RKO (cell line): ENCODE results near the gene PAX9.

Experiments used
- DNase-seq: peaks from one replicate; pipeline ENCODE4 v3.0.0-alpha.2; 2016; ENCODE audit warnings: low spot score

PAX9 gene

DNA sequence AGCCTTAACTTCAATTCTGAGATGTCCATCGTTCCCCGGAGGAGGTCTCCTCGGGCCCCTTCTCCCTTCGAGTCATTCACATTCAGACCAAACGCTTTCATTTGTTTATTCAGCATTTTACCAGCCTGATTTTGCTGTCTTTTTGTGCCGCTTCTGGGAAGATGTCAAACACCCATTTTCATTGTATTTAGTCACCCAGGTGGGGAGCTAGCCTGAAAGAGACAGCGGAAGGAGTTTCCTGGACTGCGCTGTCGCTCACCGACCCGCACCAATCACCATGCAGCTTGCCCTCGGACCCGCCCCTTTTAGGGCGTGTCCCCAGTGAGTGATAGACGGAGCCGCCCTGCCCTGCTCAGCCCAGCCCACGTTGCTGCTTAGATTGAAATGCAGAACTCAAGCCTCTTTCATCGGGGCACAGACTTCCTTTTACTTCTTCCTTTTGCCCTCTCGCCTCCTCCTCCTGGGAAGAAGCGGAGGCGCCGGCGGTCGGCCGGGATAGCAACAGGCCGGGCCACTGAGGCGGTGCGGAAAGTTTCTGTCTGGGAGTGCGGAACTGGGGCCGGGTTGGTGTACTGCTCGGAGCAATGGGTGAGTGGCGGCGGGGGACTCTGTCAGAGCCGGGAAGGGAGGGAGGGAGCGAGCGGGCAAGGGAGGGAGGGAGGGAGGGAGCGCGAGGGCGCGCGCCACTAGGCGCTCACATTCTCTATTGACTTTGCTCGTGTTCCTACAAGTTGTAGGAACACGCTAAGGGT, at the start of gene PAX9:
Gene PAX9, plus strand, starts transcription at position 355 of the 752 bp plus-strand sequence. Its CDS starts 230 bp downstream, at position 585.
- peak; percentile 93 for DNase-seq

DNA sequence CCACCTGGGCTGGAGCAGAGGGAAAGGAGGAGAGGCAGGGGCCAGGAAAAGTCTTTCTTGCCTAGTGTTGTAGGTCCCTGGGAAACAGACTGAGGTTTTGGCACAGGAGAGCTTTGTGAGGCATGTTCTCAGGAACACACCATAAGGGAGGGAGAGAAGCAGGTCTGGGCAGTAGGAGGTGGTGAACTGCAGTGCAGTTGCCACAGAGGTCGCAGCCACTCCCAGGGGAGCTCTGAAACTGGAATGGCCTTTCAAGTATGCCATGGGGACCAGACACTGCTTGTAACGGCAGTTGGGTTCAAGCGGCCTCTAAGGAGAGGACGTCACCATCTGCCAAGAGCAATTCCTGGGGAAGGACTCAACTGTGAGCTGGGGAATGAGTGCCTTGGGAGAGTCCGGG, 43.8 kb upstream of the PAX9 start:
- no peak for DNase-seq

DNA sequence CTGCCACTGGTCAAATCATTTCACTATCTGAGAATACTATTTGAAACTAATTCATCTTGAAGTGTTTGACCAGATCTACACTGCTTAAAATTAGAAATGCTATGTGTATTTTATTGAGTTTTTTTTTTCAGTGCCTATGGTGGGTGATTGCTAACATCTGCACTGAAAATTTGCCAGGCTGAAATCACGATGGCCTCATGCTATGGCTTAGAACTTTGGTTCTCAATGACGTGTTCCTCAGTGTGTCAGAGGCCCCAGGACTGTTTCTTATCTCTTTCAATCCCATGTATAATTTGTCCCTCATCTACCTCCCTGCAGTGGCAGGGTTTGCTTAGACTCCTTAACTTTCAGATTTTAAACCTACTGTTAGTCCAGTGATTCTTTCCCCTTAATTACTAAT, 43.0 kb upstream of the PAX9 start:
- DNase-seq = no peak

DNA sequence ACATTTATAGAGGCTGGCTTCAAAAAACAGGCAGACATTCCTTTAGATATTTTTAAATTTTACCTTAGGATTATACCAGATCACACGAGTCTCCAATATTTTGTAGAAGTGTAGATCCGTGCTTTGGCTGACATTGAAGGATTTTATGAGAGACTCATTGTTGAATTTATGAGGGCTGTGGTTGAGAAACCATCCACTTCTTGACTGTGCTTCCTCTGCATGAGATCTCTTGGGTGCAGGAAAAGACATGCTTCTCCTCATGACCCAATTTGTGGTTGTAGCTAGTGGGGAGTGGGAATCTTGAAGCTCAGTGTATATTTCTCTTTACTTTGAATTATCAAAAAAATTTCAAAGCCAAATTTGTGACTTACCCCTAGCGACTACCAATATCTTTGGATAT, 42.5 kb upstream of the PAX9 start:
- DNase-seq = no peak

DNA sequence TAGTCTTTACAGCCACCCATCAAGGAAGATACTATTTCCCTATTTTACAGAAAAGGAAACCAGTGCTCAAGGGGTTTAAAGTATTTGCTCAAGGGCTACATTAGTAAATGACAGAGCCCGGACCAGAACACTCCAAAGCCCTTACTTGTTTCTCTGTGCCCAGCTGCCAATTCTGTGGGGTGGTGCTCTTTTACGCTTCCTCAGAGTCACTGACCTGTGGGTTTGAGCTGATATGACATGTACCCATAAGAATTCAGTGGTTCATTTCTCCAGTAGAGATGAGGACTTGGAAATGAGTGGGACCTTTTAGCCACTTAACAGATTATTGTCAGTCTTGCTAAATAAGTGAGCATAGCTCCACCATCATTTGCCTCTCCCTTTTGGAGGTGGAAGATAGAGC, 41.8 kb upstream of the PAX9 start:
- peak; percentile 23 for DNase-seq

GRCh38 chr14:36625014-36625413, 36.6 kb upstream of the PAX9 start:
- DNase-seq = no peak

- DNase-seq = no peak
These were observed 36.2 kb upstream of the PAX9 start for GRCh38 chr14:36625436-36625835.

DNA sequence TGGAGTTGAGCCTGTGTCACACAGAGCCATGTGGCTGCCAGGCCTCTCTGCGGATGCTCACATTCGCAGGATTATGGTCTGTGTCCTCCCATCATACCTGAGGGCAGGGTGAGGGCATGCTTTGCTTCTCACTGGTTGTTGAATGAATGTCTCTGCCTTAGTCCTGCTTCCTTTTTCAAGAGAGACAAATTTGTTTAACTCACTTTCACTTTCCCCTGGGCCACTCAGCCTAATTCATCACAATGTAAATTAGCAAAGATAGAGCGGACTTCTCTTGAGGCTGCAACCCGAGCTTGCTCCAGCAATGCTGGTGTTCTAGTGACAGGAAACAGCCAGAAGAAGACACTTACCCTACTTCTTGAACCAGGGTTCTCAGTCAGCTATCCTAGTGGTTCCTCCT, 35.5 kb upstream of the PAX9 start:
- no peak for DNase-seq

GRCh38 chr14:36627981-36628380, 33.7 kb upstream of the PAX9 start:
- no peak for DNase-seq

DNA sequence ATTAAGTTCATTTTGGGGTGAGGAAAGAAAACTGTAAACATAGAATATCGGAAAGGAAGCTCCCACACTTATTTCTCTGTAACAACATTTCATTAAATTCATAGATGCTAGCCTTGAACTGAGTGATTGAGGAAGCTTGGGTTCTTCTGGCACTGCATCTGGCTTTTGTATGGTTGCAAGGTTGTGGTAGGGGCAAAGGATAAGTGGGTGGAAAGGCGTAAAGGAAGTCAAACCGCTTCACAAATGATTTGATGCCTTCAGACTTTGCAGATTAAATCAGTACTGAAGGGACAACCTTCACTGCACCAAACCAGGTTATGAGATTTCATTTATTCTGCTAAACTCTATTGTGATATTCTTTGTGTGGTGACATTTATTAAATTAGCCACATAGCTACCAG, 28.1 kb upstream of the PAX9 start:
- no peak for DNase-seq

GRCh38 chr14:36646664-36647416, 14.8 kb upstream of the PAX9 start:
- no peak for DNase-seq

GRCh38 chr14:36647417-36647823, 14.2 kb upstream of the PAX9 start:
- no peak for DNase-seq

- DNase-seq = no peak
These were observed 13.6 kb upstream of the PAX9 start for GRCh38 chr14:36647824-36648753.

- DNase-seq = no peak
These were observed 11.6 kb upstream of the PAX9 start for GRCh38 chr14:36649872-36650650.

GRCh38 chr14:36652542-36653201, 9.0 kb upstream of the PAX9 start:
- DNase-seq = peak; percentile 5

DNA sequence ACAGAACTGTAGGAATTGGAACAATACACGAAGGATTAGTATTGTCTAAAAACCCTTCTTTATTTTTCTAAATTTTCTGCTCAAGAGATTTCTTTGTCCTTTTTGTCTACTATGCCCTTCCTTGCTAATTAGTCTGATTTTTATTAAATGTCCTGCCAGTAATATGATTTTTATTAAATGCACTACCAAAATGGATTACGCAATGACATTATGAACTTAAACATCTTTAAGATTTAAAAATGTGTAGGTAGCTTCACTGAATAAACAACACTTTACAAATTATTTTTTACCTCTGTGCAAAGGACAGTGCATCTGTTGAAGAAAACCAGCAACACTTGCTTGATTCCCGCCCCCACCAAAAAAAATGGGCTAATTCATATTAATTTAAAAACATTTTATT, 8.2 kb upstream of the PAX9 start:
- DNase-seq = no peak

GRCh38 chr14:36653962-36654793, 7.5 kb upstream of the PAX9 start:
- DNase-seq = no peak

GRCh38 chr14:36654794-36655381, 6.8 kb upstream of the PAX9 start:
- DNase-seq = no peak

- no peak for DNase-seq
These were observed 6.1 kb upstream of the PAX9 start for GRCh38 chr14:36655571-36655962.
